Liver (tissue), 9 donors: ENCODE data around the gene ERGIC1. TPM values are rescaled to one million over a fixed set of nuclear protein-coding genes. Genes with fewer than 3 reads are reported as not detected.
A peak's percentile ranks its signal among the peaks of the same experiment; 100 is the strongest.

Source experiments
- DNase-seq: peaks from one replicate; pipeline ENCODE4 v3.0.0-alpha.2; 2017; ENCODE audit warnings: low spot score
- H3K27ac ChIP-seq, 2 donors: one replicate each; pipeline ENCODE4 v1.7.0; 2013; ENCODE audit warnings: inconsistent platforms in 2 of 2, low read length in 2 of 2, control low read depth in 1 of 2, low read depth in 1 of 2, mild to moderate bottlenecking in 1 of 2
- H3K27me3 ChIP-seq, 4 donors: one replicate each; pipeline versions ENCODE4 v1.6.1 to v1.7.0; 2013; ENCODE audit warnings: low read length in 3 of 4, inconsistent platforms in 1 of 4, mild to moderate bottlenecking in 1 of 4, moderate library complexity in 1 of 4; ENCODE audit not compliant: control insufficient read depth in 4 of 4, insufficient read depth in 4 of 4
- H3K36me3 ChIP-seq, 4 donors: one replicate each; pipeline versions ENCODE4 v1.6.1 to v1.7.0; 2013; ENCODE audit warnings: low read length in 3 of 4, mild to moderate bottlenecking in 3 of 4, low read depth in 1 of 4, moderate library complexity in 1 of 4; ENCODE audit not compliant: control insufficient read depth in 4 of 4, insufficient read depth in 3 of 4
- H3K4me1 ChIP-seq, 4 donors: one replicate each; pipeline versions ENCODE4 v1.6.1 to v1.7.0; 2013; ENCODE audit warnings: low read length in 3 of 4, mild to moderate bottlenecking in 3 of 4, moderate library complexity in 1 of 4; ENCODE audit not compliant: control insufficient read depth in 4 of 4, insufficient read depth in 4 of 4
- H3K4me3 ChIP-seq, 3 donors: one replicate each; pipeline versions ENCODE4 v1.6.1 to v1.7.0; 2013; ENCODE audit warnings: low read length in 3 of 3, control low read depth in 1 of 3, low read depth in 1 of 3, mild to moderate bottlenecking in 1 of 3
- H3K9ac ChIP-seq, 2 donors: one replicate each; pipeline ENCODE4 v1.7.0; 2013; ENCODE audit warnings: low read length in 2 of 2, mild to moderate bottlenecking in 2 of 2, moderate library complexity in 2 of 2, control low read depth in 1 of 2, low read depth in 1 of 2
- H3K9me3 ChIP-seq, 4 donors: one replicate each; pipeline versions ENCODE4 v1.6.1 to v1.7.0; 2013; ENCODE audit warnings: low read length in 3 of 4; ENCODE audit not compliant: control insufficient read depth in 4 of 4
- CTCF ChIP-seq: fragments of 150-350 bp; IDR thresholded peaks from 2 replicates; pipeline ENCODE4 v1.5.1; 2017; ENCODE audit warnings: improper control_type of control experiment, low read depth, low read length; ENCODE audit not compliant: missing input control
- EGR1 ChIP-seq, 2 donors: IDR thresholded peaks; 2 replicates each; pipeline ENCODE4 v1.6.1; 2016 to 2018; ENCODE audit warnings: antibody characterized with exemption in 2 of 2, low read depth in 2 of 2
- FOXA1 ChIP-seq: IDR thresholded peaks from 2 replicates; pipeline ENCODE4 v1.6.1; 2016; ENCODE audit warnings: antibody characterized with exemption
- FOXA2 ChIP-seq: IDR thresholded peaks from 2 replicates; pipeline ENCODE4 v1.6.1; 2016; ENCODE audit warnings: antibody characterized with exemption
- GABPA ChIP-seq, 2 donors: IDR thresholded peaks in 1 of 2; conservative IDR thresholded peaks in 1 of 2; 2 replicates each; pipeline ENCODE4 v1.6.1; 2016; ENCODE audit warnings: antibody characterized with exemption in 2 of 2, mild to moderate bottlenecking in 1 of 2, moderate library complexity in 1 of 2
- HNF4A ChIP-seq, 2 donors: conservative IDR thresholded peaks; 2 replicates each; pipeline ENCODE4 v1.6.1; 2016; ENCODE audit warnings: antibody characterized with exemption in 2 of 2, mild to moderate bottlenecking in 2 of 2
- HNF4G ChIP-seq: IDR thresholded peaks from 2 replicates; pipeline ENCODE4 v1.6.1; 2016; ENCODE audit warnings: antibody characterized with exemption
- JUND ChIP-seq, 2 donors: IDR thresholded peaks; 2 replicates each; pipeline ENCODE4 v1.6.1; 2016; ENCODE audit warnings: antibody characterized with exemption in 2 of 2
- NR2F2 ChIP-seq: IDR thresholded peaks from 2 replicates; pipeline ENCODE4 v1.6.1; 2016; ENCODE audit warnings: antibody characterized with exemption
- RAD21 ChIP-seq, 2 donors: IDR thresholded peaks; 2 replicates each; pipeline ENCODE4 v1.6.1; 2016; ENCODE audit warnings: antibody characterized with exemption in 2 of 2, mild to moderate bottlenecking in 2 of 2
- RXRA ChIP-seq, 2 donors: IDR thresholded peaks; 2 replicates each; pipeline ENCODE4 v1.6.1; 2017 to 2018; ENCODE audit warnings: antibody characterized with exemption in 2 of 2, mild to moderate bottlenecking in 1 of 2
- SP1 ChIP-seq: IDR thresholded peaks from 2 replicates; pipeline ENCODE4 v1.6.1; 2018; ENCODE audit warnings: antibody characterized with exemption, mild to moderate bottlenecking
- TAF1 ChIP-seq: conservative IDR thresholded peaks from 2 replicates; pipeline ENCODE4 v1.6.1; 2016; ENCODE audit warnings: antibody characterized with exemption, mild to moderate bottlenecking
- YY1 ChIP-seq: IDR thresholded peaks from 2 replicates; pipeline ENCODE4 v1.6.1; 2016; ENCODE audit warnings: antibody characterized with exemption, mild to moderate bottlenecking
- ZBTB33 ChIP-seq: IDR thresholded peaks from 2 replicates; pipeline ENCODE4 v1.6.1; 2016; ENCODE audit warnings: antibody characterized with exemption
- WGBS: extraction: QIAGEN DNeasy Blood & Tissue Kit; methylation state at CpG from one replicate; pipeline ENCODE4 v1.1.7; 2013; 5-methylcytosine and 5-hydroxymethylcytosine counted together
- polyA plus RNA-seq, 2 donors: library from polyadenylated mRNA; stranded (reverse) in 1 of 2; unstranded in 1 of 2; fragments of 200-250 nt in 1 of 2; fragments of >200 nt in 1 of 2; fragmentation: Nextera tagmentation in 1 of 2; extraction: Ambion mirVana in 1 of 2; gene quantifications; one replicate each; pipeline versions ENCODE4 v1.2.1 to v1.2.3, GENCODE V29; 2013 to 2015
- total RNA-seq, 2 donors: library from RNA; depleted of rRNA; stranded (reverse); fragments of >200 nt; gene quantifications; one replicate each; pipeline ENCODE4 v1.2.3, GENCODE V29; 2014
- donor health status: healthy.
- donor health status: healthy.
- donor health status: healthy.
- donor health status: healthy.
- donor health status: healthy.

ERGIC1 gene
- total and polyA plus RNA-seq, 4 donors = 45.4 to 155 (median 101) TPM

GRCh38 chr5:172833372-172833685, 722 bp upstream of the ERGIC1 start:
- peak overlapping the region; percentile 66 to 81 for H3K9ac ChIP-seq
- 49% methylated on average over 6 of the region's 6 CpGs for WGBS
- peak overlapping the region; percentile 84 to 97 for H3K27ac ChIP-seq
- H3K27me3 ChIP-seq = no peaks in the 10 kb centered on the region
- H3K9me3 ChIP-seq = no peaks in the 10 kb centered on the region
- H3K4me1 ChIP-seq = peaks cover 8 to 44% (median 26%) of the 10 kb centered on the region in 4 donors
- no peaks in the 10 kb centered on the region for H3K36me3 ChIP-seq
- peak overlapping the region in 2 of 3 donors; percentile 30 to 84 for H3K4me3 ChIP-seq
- TF ChIP-seq SP1 (no peak), JUND (IDR thresholded peaks at IDR 0.05) (no peak), RXRA (IDR thresholded peaks at IDR 0.05) (no peak), EGR1 (IDR thresholded peaks at IDR 0.05; ENCODE audit: low read depth in 2 of 2) (no peak), TAF1 (no peak), YY1 (no peak), ZBTB33 (no peak)
- no peak for DNase-seq

- TF ChIP-seq YY1 (peak; percentile 11), EGR1 (IDR thresholded peaks at IDR 0.05; ENCODE audit: low read depth in 2 of 2) (no peak), TAF1 (peak; percentile 9)
- 2% methylated on average over 32 of the region's 32 CpGs for WGBS
- H3K4me1 ChIP-seq = peaks cover 8 to 49% (median 30%) of the 10 kb centered on the region in 4 donors
- peak overlapping the region; percentile 65 to 84 (median 74) for H3K4me3 ChIP-seq
- peak overlapping the region; percentile 84 to 97 for H3K27ac ChIP-seq
- no peaks in the 10 kb centered on the region for H3K9me3 ChIP-seq
- H3K36me3 ChIP-seq = no peaks in the 10 kb centered on the region
- DNase-seq = no peak
- H3K27me3 ChIP-seq = no peaks in the 10 kb centered on the region
- H3K9ac ChIP-seq = peak overlapping the region; percentile 73 to 90
Observed at GRCh38 chr5:172834415-172835289, 601 bp downstream of the ERGIC1 start.

- peak overlapping the region; percentile 73 to 90 for H3K9ac ChIP-seq
- peaks cover 8 to 55% (median 31%) of the 10 kb centered on the region in 4 donors for H3K4me1 ChIP-seq
- H3K27me3 ChIP-seq = no peaks in the 10 kb centered on the region
- TF ChIP-seq YY1 (peak; percentile 9), NR2F2 (no peak), FOXA2 (no peak), RXRA (IDR thresholded peaks at IDR 0.05) (no peak)
- peak overlapping the region; percentile 65 to 84 (median 74) for H3K4me3 ChIP-seq
- WGBS = 32% methylated on average over 13 of the region's 13 CpGs
- no peaks in the 10 kb centered on the region for H3K9me3 ChIP-seq
- peak overlapping the region; percentile 84 to 97 for H3K27ac ChIP-seq
- peaks cover 0 to 4% (median 0%) of the 10 kb centered on the region in 4 donors for H3K36me3 ChIP-seq
- no peak for DNase-seq
Observed at GRCh38 chr5:172835290-172835993, 1.4 kb downstream of the ERGIC1 start.

- Histone ChIP-seq H3K4me3 (peak overlapping the region; percentile 65 to 84 (median 74)), H3K4me1 (peaks cover 8 to 55% (median 31%) of the 10 kb centered on the region in 4 donors), H3K36me3 (peaks cover 0 to 4% (median 0%) of the 10 kb centered on the region in 4 donors), H3K27ac (peak overlapping the region; percentile 84 to 97), H3K9ac (peak overlapping the region; percentile 73 to 90), H3K9me3 (no peaks in the 10 kb centered on the region), H3K27me3 (no peaks in the 10 kb centered on the region)
- 88% methylated on average over 4 of the region's 4 CpGs for WGBS
- DNase-seq = no peak
- no peak for TF ChIP-seq NR2F2
- no peak for TF ChIP-seq YY1
- TF ChIP-seq FOXA2 = no peak
- no peak for TF ChIP-seq FOXA1
- no peak for TF ChIP-seq GABPA (IDR thresholded peaks at IDR 0.05 in 1 of 2, conservative IDR thresholded peaks at IDR 0.05 in 1 of 2)
- no peak for TF ChIP-seq HNF4A (conservative IDR thresholded peaks at IDR 0.05)
- TF ChIP-seq CTCF = no peak
- no peak for TF ChIP-seq SP1
- TF ChIP-seq EGR1 (IDR thresholded peaks at IDR 0.05; ENCODE audit: low read depth in 2 of 2) = no peak
- TF ChIP-seq RXRA (IDR thresholded peaks at IDR 0.05) = no peak
- no peak for TF ChIP-seq ZBTB33
- no peak for TF ChIP-seq TAF1
- no peak for TF ChIP-seq RAD21 (IDR thresholded peaks at IDR 0.05)
- no peak for TF ChIP-seq JUND (IDR thresholded peaks at IDR 0.05)
- TF ChIP-seq HNF4G = no peak
Observed at GRCh38 chr5:172835994-172836356, 1.9 kb downstream of the ERGIC1 start.
